Neuronal stem cell (in vitro differentiated cells): ENCODE results near the gene THSD4.

Experiments used
- DNase-seq: peaks from one replicate; pipeline ENCODE4 v3.0.0-alpha.2; 2013; ENCODE audit warnings: low spot score
- H2AFZ ChIP-seq: one replicate; pipeline ENCODE4 v1.6.1; 2013; ENCODE audit warnings: mild to moderate bottlenecking, low read length, inconsistent platforms
- H2AK5ac ChIP-seq: 2 replicates; pipeline ENCODE4 v1.6.1; 2013; ENCODE audit warnings: low read depth, mild to moderate bottlenecking, inconsistent platforms, low read length, moderate library complexity, mixed read lengths
- H2BK120ac ChIP-seq: 2 replicates; pipeline ENCODE4 v1.6.1; 2013; ENCODE audit warnings: low read depth, mild to moderate bottlenecking, inconsistent platforms, low read length, moderate library complexity, mixed read lengths
- H2BK12ac ChIP-seq: one replicate; pipeline ENCODE4 v1.6.1; 2013; ENCODE audit warnings: low read length, inconsistent platforms
- H2BK15ac ChIP-seq: 2 replicates; pipeline ENCODE4 v1.6.1; 2013; ENCODE audit warnings: mild to moderate bottlenecking, low read length, inconsistent platforms, mixed read lengths
- H2BK5ac ChIP-seq: one replicate; pipeline ENCODE4 v1.6.1; 2013; ENCODE audit warnings: inconsistent platforms, mild to moderate bottlenecking, low read length, moderate library complexity
- H3K14ac ChIP-seq: one replicate; pipeline ENCODE4 v1.6.1; 2013; ENCODE audit warnings: low read length, inconsistent platforms
- H3K18ac ChIP-seq: 2 replicates; pipeline ENCODE4 v1.6.1; 2013; ENCODE audit warnings: low read length, inconsistent platforms
- H3K23ac ChIP-seq: 2 replicates; pipeline ENCODE4 v1.6.1; 2013; ENCODE audit warnings: low read depth, mild to moderate bottlenecking, mixed read lengths, low read length, inconsistent platforms; ENCODE audit not compliant: poor library complexity
- H3K27ac ChIP-seq: replicated peaks from 3 replicates; pipeline ENCODE4 v1.5.1; 2013; ENCODE audit warnings: low read length, inconsistent platforms
- H3K27me3 ChIP-seq, 3 experiments: 2 replicates each; pipeline ENCODE4 v1.6.1; 2013; ENCODE audit warnings: low read length in 3 of 3, mild to moderate bottlenecking in 2 of 3, inconsistent platforms in 1 of 3, low read depth in 1 of 3, mixed read lengths in 1 of 3, moderate library complexity in 1 of 3; ENCODE audit not compliant: control insufficient read depth in 3 of 3, insufficient read depth in 3 of 3
- H3K36me3 ChIP-seq, 2 donors: replicated peaks in 1 of 2; 2 replicates each; pipeline ENCODE4 v1.6.1; 2013; ENCODE audit warnings: low read length in 2 of 2; ENCODE audit not compliant: control insufficient read depth in 2 of 2, insufficient read depth in 2 of 2
- H3K4ac ChIP-seq: 2 replicates; pipeline ENCODE4 v1.6.1; 2013; ENCODE audit warnings: inconsistent platforms, mild to moderate bottlenecking, low read length, moderate library complexity
- H3K4me1 ChIP-seq, 2 donors: 1 replicate in 1 of 2; 2 replicates in 1 of 2; pipeline ENCODE4 v1.6.1; 2013; ENCODE audit warnings: low read length in 2 of 2, low read depth in 1 of 2; ENCODE audit not compliant: control insufficient read depth in 2 of 2, insufficient read depth in 1 of 2
- H3K4me2 ChIP-seq: one replicate; pipeline ENCODE4 v1.6.1; 2013; ENCODE audit warnings: mild to moderate bottlenecking, low read length, inconsistent platforms; ENCODE audit not compliant: insufficient read depth, poor library complexity, severe bottlenecking
- H3K4me3 ChIP-seq, 2 donors: 2 replicates each; pipeline ENCODE4 v1.5.1; 2013; ENCODE audit warnings: low read length in 2 of 2, mild to moderate bottlenecking in 2 of 2, inconsistent platforms in 1 of 2, moderate library complexity in 1 of 2
- H3K79me1 ChIP-seq: one replicate; pipeline ENCODE4 v1.6.1; 2013; ENCODE audit warnings: low read depth, mild to moderate bottlenecking, inconsistent platforms, low read length, moderate library complexity
- H3K9ac ChIP-seq: one replicate; pipeline ENCODE4 v1.6.1; 2013; ENCODE audit warnings: mild to moderate bottlenecking, low read depth, low read length, inconsistent platforms; ENCODE audit not compliant: poor library complexity
- H3K9me3 ChIP-seq, 2 donors: replicated peaks in 1 of 2; 2 replicates each; pipeline versions ENCODE3 to v1.6.1; 2013; ENCODE audit warnings: low read length in 2 of 2, mild to moderate bottlenecking in 2 of 2, inconsistent platforms in 1 of 2, low read depth in 1 of 2, mixed read lengths in 1 of 2, moderate library complexity in 1 of 2; ENCODE audit not compliant: control insufficient read depth in 2 of 2, insufficient read depth in 1 of 2
- H4K8ac ChIP-seq: one replicate; pipeline ENCODE4 v1.6.1; 2013; ENCODE audit warnings: low read depth, mild to moderate bottlenecking, inconsistent platforms, low read length, moderate library complexity
- H4K91ac ChIP-seq: one replicate; pipeline ENCODE4 v1.6.1; 2013; ENCODE audit warnings: low read length, low read depth, mild to moderate bottlenecking, inconsistent platforms; ENCODE audit not compliant: poor library complexity
- WGBS, 2 donors: extraction: QIAGEN DNeasy Blood & Tissue Kit; methylation state at CpG; one replicate each; pipeline ENCODE4 v1.1.7; 2013; ENCODE audit warnings: missing lambda C conversion rate in 2 of 2, mixed read lengths in 1 of 2; ENCODE audit not compliant: insufficient read length in 2 of 2, insufficient replicate concordance in 1 of 2; ENCODE audit errors: extremely low coverage in 2 of 2; 5-methylcytosine and 5-hydroxymethylcytosine counted together

Gene THSD4

DNA sequence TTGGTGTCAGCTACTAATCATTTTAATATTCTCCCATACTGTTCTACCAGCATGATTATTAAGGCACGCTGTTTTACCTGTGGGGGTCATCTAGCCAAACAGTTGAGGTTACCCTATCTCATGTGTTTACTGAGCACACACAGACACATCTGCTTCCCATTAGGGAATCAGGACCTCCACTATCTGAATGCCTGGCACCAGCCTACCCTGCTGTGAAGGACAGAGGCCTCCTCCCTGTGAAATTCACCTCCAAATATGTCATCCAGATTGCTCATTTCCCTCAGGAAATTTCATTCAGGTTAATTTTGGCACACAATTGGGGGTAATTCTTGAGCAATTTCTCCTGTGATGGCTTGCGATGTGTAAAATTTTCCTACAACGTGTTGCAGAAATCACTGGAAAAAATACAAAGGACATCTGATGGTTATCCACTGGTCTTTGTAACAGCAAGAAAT lies 539.5 kb downstream of the THSD4 start:
- peaks cover 0 to 12% (median 0%) of the 10 kb centered on the region in 3 experiments for H3K27me3 ChIP-seq

DNA sequence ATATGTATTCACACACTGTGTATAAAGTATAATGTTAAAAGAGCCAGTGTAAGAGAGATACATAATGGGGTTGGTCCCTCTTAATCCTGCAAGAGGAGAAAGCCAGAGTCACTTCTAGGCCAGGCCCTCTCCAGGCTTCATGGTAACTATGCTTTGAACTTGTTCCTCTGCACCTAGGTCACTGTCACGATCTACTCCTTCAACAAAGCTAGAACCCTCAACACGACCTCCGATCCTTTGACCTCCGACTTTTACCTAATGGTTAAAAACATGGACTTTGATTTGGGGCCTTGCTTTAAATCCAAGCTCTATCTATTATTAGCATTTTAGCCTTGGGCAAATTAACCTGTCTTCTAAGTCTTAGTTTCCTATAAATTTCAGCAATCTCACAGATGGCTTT lies 541.2 kb downstream of the THSD4 start:
- DNase-seq, result no peak
- no peak overlapping the region for H4K91ac ChIP-seq
- WGBS, 2 donors, result no CpG with 5 or more reads among the region's 4 CpGs

More for the DNA sequence above, 539.5 kb downstream of the THSD4 start:
- no peak overlapping the region for H2AFZ ChIP-seq
- H3K4me1 ChIP-seq, result no peaks in the 10 kb centered on the region
- no peak overlapping the region for H2BK15ac ChIP-seq
- H3K18ac ChIP-seq, result no peak overlapping the region
- no peak overlapping the region for H4K91ac ChIP-seq
- no peaks in the 10 kb centered on the region for H3K9me3 ChIP-seq
- no peak overlapping the region for H3K27ac ChIP-seq
- H3K4me2 ChIP-seq, result no peak overlapping the region
- no peak overlapping the region for H3K4ac ChIP-seq
- no peaks in the 10 kb centered on the region for H3K79me1 ChIP-seq
- WGBS, 2 donors, result no CpG with 5 or more reads among the region's 3 CpGs
- H4K8ac ChIP-seq, result no peak overlapping the region
- no peak overlapping the region for H3K23ac ChIP-seq
- H2AK5ac ChIP-seq, result no peak overlapping the region
- H2BK12ac ChIP-seq, result no peak overlapping the region
- no peak overlapping the region for H3K14ac ChIP-seq
- H2BK120ac ChIP-seq, result no peak overlapping the region
- no peak overlapping the region for H3K4me3 ChIP-seq
- H3K36me3 ChIP-seq, result no peaks in the 10 kb centered on the region
- H3K9ac ChIP-seq, result no peak overlapping the region
- no peak for DNase-seq
- no peak overlapping the region for H2BK5ac ChIP-seq

DNA sequence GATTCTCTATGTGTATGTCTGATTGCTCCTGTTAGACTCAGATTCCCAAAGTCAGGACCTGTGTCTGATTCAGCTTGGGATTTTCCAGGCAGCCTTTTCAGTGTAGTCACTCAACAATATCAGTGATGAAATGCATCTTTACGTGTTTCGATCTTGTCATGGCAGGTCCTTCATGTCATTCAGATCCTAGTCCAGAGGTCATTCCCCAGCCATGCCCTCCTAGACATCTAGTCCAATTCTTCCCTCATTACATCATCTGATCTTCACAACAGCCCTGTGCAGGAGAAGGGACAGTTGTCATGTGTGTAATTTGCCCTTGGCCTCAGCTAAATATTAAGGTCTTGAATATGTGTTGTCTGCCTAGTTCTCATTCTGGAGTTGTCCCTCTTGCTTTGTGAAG lies 541.9 kb downstream of the THSD4 start:
- no peak overlapping the region for H2AFZ ChIP-seq
- no peak overlapping the region for H3K14ac ChIP-seq
- H2AK5ac ChIP-seq, result no peak overlapping the region
- H3K79me1 ChIP-seq, result no peaks in the 10 kb centered on the region
- H3K27me3 ChIP-seq, result peaks cover 0 to 12% (median 0%) of the 10 kb centered on the region in 3 experiments
- no peak overlapping the region for H4K91ac ChIP-seq
- no peak overlapping the region for H3K4me2 ChIP-seq
- H4K8ac ChIP-seq, result no peak overlapping the region
- no peak overlapping the region for H3K18ac ChIP-seq
- no CpG with 5 or more reads among the region's 2 CpGs for WGBS, 2 donors
- H3K9ac ChIP-seq, result no peak overlapping the region
- no peak overlapping the region for H2BK120ac ChIP-seq
- no peak overlapping the region for H3K4me3 ChIP-seq
- H2BK12ac ChIP-seq, result no peak overlapping the region
- no peaks in the 10 kb centered on the region for H3K9me3 ChIP-seq
- H3K4me1 ChIP-seq, result peaks cover 0 to 2% of the 10 kb centered on the region in 2 donors
- H3K36me3 ChIP-seq, result no peaks in the 10 kb centered on the region
- no peak overlapping the region for H2BK5ac ChIP-seq
- H3K23ac ChIP-seq, result no peak overlapping the region
- no peak for DNase-seq
- H2BK15ac ChIP-seq, result no peak overlapping the region
- no peak overlapping the region for H3K4ac ChIP-seq
- H3K27ac ChIP-seq, result no peak overlapping the region

More for the DNA sequence above, 541.2 kb downstream of the THSD4 start:
- Histone ChIP-seq H3K14ac (no peak overlapping the region), H4K8ac (no peak overlapping the region), H3K9ac (no peak overlapping the region), H2AK5ac (no peak overlapping the region), H2BK12ac (no peak overlapping the region), H3K4ac (no peak overlapping the region), H2BK5ac (no peak overlapping the region), H3K9me3 (no peaks in the 10 kb centered on the region), H2BK15ac (no peak overlapping the region), H3K36me3 (no peaks in the 10 kb centered on the region), H3K4me1 (peaks cover 0 to 2% of the 10 kb centered on the region in 2 donors), H3K4me2 (no peak overlapping the region), H3K27me3 (peaks cover 0 to 12% (median 0%) of the 10 kb centered on the region in 3 experiments), H3K4me3 (no peak overlapping the region), H3K23ac (no peak overlapping the region), H3K79me1 (no peaks in the 10 kb centered on the region), H3K18ac (no peak overlapping the region), H2BK120ac (no peak overlapping the region), H3K27ac (no peak overlapping the region), H2AFZ (no peak overlapping the region)

DNA sequence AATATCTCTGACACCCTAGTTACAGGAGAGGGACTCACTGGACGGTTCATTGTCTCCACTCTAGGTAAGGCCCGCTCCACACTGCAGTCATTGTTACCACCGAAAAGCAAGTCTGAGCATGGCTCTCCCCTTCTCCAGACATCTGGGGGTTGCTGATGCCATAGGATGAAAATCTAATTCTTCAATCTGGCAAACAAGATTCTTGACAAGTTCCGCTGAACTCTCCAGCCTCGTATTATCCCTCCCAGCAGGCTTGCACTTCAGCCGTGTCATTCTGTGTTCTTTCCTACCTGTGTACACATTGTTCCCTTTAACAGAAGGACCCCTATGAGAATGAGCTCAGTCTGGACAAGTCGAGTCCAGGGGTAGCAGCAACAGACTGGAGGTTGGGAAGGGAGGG lies 542.8 kb downstream of the THSD4 start:
- Histone ChIP-seq H3K27me3 (peaks cover 0 to 12% (median 0%) of the 10 kb centered on the region in 3 experiments), H3K4me1 (peaks cover 0 to 2% of the 10 kb centered on the region in 2 donors), H4K8ac (no peak overlapping the region), H3K14ac (no peak overlapping the region), H3K79me1 (no peaks in the 10 kb centered on the region), H2BK120ac (no peak overlapping the region), H3K18ac (no peak overlapping the region), H2AFZ (no peak overlapping the region), H4K91ac (no peak overlapping the region), H3K27ac (no peak overlapping the region), H2AK5ac (no peak overlapping the region), H3K23ac (no peak overlapping the region), H3K9me3 (no peaks in the 10 kb centered on the region), H3K36me3 (no peaks in the 10 kb centered on the region), H3K9ac (no peak overlapping the region), H3K4me3 (no peak overlapping the region), H3K4me2 (no peak overlapping the region), H2BK12ac (no peak overlapping the region), H2BK15ac (no peak overlapping the region), H2BK5ac (no peak overlapping the region), H3K4ac (no peak overlapping the region)
- WGBS, 2 donors, result no CpG with 5 or more reads among the region's 7 CpGs
- DNase-seq, result no peak
